GM12872 (cell line): ENCODE results near the gene ATP10B.

Experiments used
- TF ChIP-seq, protein P1 (sequence below): IDR thresholded peaks from 3 replicates; pipeline ENCODE4 v1.5.1; 2011; ENCODE audit warnings: low read depth, mild to moderate bottlenecking, low read length, moderate library complexity; ENCODE audit not compliant: insufficient read depth

Gene ATP10B

DNA sequence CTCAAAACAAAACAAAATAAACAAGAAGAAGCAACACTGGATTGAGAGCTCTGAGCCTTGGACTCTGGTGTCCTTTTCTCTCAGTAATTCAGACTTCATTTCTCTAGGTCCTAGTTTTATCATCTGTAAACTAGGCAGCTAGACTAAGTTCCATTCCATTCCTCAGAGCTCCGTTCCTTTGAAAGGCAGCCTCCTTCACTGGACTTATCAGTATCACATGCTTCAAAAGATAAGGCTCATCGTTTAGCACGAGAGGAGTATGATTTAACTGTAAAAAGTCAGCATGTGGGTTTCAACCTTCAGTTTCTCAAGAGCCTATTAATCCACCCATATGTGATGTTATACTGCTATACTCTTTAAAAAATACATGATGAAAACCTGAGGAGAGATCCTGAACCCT, 1.6 kb downstream of the ATP10B start:
- TF ChIP-seq, protein P1, sequence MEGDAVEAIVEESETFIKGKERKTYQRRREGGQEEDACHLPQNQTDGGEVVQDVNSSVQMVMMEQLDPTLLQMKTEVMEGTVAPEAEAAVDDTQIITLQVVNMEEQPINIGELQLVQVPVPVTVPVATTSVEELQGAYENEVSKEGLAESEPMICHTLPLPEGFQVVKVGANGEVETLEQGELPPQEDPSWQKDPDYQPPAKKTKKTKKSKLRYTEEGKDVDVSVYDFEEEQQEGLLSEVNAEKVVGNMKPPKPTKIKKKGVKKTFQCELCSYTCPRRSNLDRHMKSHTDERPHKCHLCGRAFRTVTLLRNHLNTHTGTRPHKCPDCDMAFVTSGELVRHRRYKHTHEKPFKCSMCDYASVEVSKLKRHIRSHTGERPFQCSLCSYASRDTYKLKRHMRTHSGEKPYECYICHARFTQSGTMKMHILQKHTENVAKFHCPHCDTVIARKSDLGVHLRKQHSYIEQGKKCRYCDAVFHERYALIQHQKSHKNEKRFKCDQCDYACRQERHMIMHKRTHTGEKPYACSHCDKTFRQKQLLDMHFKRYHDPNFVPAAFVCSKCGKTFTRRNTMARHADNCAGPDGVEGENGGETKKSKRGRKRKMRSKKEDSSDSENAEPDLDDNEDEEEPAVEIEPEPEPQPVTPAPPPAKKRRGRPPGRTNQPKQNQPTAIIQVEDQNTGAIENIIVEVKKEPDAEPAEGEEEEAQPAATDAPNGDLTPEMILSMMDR = no peak

DNA sequence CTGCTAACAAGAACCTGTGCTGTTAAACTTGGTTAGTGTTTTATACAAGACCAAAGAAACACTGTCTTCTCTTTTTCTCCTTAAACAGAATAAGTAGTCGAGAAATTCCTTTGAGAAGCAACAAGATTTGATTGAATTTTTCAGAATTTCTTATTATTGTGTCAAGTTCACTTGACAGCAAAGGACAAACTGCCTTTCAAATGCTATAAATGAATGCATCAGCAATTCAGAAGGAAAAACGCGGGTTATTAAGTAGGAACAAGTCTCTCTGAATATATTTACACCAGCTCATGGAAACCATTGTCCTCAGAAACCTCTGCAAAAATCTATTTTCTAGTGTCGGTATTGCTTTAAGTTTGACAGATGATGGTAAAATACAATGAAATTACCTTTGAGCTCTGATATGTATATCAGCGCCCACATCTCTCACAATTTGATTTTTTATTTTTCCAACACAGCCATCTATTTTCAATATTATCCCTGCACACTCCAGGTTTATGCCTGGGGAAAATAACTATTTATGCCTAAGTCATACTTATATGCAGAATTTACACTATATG, 4.4 kb downstream of the ATP10B start:
- TF ChIP-seq, protein P1 = no peak

DNA sequence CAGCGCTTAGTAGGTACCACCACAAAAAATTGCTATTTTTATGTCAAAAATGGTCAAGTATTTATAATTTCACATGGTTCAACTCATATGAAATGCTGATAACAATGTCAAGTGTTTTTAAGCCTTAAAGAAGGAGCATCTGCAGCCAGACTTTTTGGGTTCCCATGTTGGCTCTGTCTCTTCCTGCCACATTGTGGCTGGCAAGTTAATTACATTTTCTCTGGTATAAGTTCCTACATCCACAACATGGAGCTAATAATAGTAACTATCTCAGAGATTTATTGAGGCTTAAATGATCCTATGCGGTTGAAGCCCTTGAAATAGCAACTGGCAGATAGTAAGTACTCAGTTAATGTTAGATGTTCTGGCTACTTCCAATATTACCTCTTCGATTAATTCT, 5.4 kb downstream of the ATP10B start:
- TF ChIP-seq, protein P1 = no peak

DNA sequence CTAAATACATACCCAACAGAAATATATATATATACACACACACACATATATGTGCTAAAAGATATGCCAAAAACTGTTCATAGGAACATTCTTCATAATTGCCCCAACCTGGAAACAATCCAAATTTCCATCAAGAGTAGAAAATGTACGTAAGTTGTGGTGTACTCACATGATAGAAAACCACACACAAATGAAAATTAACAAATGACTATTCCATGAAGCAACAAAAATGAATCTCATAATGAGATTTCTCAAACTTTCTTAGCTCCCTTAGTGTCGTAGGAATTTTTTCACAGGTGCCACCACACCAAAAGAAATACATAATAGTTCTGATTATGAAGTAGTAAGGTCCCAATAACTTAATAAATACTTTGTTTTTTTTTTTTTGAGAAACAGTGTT, 7.8 kb downstream of the ATP10B start:
- TF ChIP-seq, protein P1 = no peak

DNA sequence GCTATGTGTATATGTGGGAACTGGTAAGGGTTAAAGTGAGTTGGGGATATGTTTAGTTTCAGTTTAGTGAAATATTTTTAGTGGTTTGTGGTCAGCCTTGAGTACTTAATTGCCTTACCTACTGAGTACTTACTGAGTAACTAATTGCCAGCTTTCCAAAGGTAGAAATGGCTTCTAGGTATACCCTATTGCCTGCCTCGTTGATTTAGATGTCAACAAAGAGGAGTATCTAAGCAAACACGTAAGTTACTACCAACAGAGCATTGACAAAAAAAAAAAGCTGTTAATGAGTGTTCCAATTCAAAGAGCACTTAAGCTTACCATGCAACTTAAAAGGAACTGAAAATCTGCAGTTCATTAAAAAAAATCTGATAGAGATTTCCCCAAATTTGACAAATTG, 8.8 kb downstream of the ATP10B start:
- TF ChIP-seq, protein P1 = no peak

DNA sequence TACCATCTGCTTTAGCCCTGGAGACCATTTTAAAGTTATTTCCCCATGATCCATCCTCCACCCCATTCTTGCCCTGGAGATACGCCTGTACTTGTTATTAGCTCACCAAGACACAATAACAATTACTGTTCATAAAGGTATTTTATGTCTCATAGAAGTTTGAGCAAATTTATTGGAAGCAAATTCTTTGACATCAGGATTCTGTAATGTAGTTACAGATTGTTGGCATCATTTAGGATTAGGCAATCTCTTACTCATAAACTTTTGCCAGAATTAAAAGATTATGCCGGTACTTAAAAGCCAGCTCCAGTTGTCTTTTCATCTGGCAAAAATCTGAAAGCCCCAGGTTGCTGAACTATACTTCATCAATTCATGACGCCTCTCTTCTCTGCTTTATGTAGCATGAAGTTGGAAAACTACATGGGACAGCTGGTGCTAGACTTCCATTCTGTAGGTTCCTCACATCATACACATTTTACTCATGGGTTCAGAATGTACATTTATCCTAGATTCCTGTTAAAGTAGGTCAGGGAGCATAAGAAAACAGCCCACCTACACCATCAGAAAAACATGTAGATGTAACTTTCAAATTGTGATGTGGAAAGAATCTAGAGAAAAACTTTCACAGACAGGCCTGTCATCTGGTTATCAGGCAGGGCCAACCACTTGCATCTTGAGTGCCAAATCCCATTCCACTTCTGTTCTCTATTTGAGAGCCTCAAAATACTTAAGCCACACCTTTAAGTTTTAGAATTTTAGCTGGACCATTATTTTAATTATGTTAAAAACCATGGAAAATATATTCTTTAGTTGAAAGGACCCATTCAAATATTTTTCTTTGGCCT, 14.0 kb downstream of the ATP10B start:
- TF ChIP-seq, protein P1 = no peak

DNA sequence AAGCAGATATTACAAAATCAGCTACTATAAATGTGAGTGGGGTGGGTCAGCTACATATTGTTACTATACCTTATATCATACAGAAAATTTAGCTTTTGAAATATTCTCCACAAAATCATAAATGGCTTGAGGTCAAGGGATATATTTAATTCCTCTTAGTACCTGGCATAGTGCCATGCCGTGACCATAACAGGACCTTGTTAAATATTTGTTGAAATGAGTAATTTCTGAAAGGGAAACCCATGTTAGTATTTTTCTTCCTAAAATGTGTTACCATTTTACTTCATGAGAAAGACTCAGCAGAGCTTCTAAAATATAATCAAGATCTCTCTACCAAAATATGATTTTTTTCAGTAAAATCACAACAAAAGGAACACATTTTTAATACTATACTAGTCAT, 14.8 kb downstream of the ATP10B start:
- TF ChIP-seq, protein P1 = no peak
